GM23248 (cell line): ENCODE results near the gene FAM216B. TPM values are rescaled to one million over a fixed set of nuclear protein-coding genes. Genes with fewer than 3 reads are reported as not detected.

ENCODE experiments used
- DNase-seq: peaks from one replicate; pipeline ENCODE4 v3.0.0-alpha.2; 2015
- H2AFZ ChIP-seq: fragments of 200-600 bp; sonication (generic); 2 replicates; pipeline ENCODE4 v1.6.1; 2016; ENCODE audit warnings: antibody characterized with exemption
- H3F3A ChIP-seq: fragments of 200-600 bp; sonication (generic); 2 replicates; pipeline ENCODE4 v1.6.1; 2016; ENCODE audit warnings: mild to moderate bottlenecking, antibody characterized with exemption, mixed run types; ENCODE audit not compliant: insufficient read depth
- H3K27ac ChIP-seq: fragments of 200-600 bp; sonication (generic); 2 replicates; pipeline ENCODE4 v1.5.1; 2016; ENCODE audit warnings: mild to moderate bottlenecking
- H3K27me3 ChIP-seq: fragments of 200-600 bp; sonication (generic); replicated peaks from 2 replicates; pipeline ENCODE4 v1.6.1; 2016; ENCODE audit warnings: mild to moderate bottlenecking; ENCODE audit not compliant: insufficient read depth
- H3K36me3 ChIP-seq: fragments of 200-600 bp; sonication (generic); 2 replicates; pipeline ENCODE4 v1.6.1; 2016; ENCODE audit warnings: low read depth, mild to moderate bottlenecking
- H3K4me1 ChIP-seq: fragments of 200-600 bp; sonication (generic); 2 replicates; pipeline ENCODE4 v1.6.1; 2016; ENCODE audit warnings: mild to moderate bottlenecking; ENCODE audit not compliant: insufficient read depth
- H3K4me2 ChIP-seq: fragments of 200-600 bp; sonication (generic); one replicate; pipeline ENCODE4 v1.6.1; 2016; ENCODE audit warnings: mild to moderate bottlenecking; ENCODE audit not compliant: unreplicated experiment
- H3K4me3 ChIP-seq: fragments of 200-600 bp; sonication (generic); 2 replicates; pipeline ENCODE4 v1.5.1; 2016; ENCODE audit warnings: mild to moderate bottlenecking
- H3K79me2 ChIP-seq: fragments of 200-600 bp; sonication (generic); 2 replicates; pipeline ENCODE4 v1.6.1; 2016; ENCODE audit warnings: mild to moderate bottlenecking; ENCODE audit not compliant: insufficient read depth
- H3K9ac ChIP-seq: fragments of 200-600 bp; sonication (generic); 2 replicates; pipeline ENCODE4 v1.6.1; 2016; ENCODE audit warnings: mild to moderate bottlenecking
- H3K9me2 ChIP-seq: fragments of 200-600 bp; sonication (generic); 2 replicates; pipeline ENCODE4 v1.6.1; 2016; ENCODE audit warnings: mixed run types, mild to moderate bottlenecking, moderate library complexity; ENCODE audit not compliant: insufficient read depth
- H3K9me3 ChIP-seq: fragments of 200-600 bp; sonication (generic); one replicate; pipeline ENCODE4 v1.6.1; 2017; ENCODE audit warnings: low read depth
- H4K20me1 ChIP-seq: fragments of 200-600 bp; sonication (generic); 2 replicates; pipeline ENCODE4 v1.6.0; 2016; ENCODE audit not compliant: insufficient read depth
- EZH2 ChIP-seq: fragments of 200-600 bp; sonication (generic); IDR thresholded peaks from 2 replicates; pipeline ENCODE4 v1.6.1; 2018; ENCODE audit warnings: antibody characterized with exemption, mild to moderate bottlenecking; ENCODE audit not compliant: insufficient read depth, poor library complexity, severe bottlenecking
- EZH2phosphoT487 ChIP-seq: fragments of 200-600 bp; sonication (generic); IDR thresholded peaks from 2 replicates; pipeline ENCODE4 v1.6.1; 2018; ENCODE audit warnings: antibody characterized with exemption, moderate library complexity, mild to moderate bottlenecking, low read depth; ENCODE audit not compliant: insufficient read depth
- WGBS, 2 experiments: methylation state at CpG; one replicate each; pipeline ENCODE4 v1.1.6; 2015 to 2017; ENCODE audit warnings: low lambda C conversion rate in 2 of 2, low coverage in 1 of 2; ENCODE audit errors: missing lambda C conversion rate in 2 of 2; 5-methylcytosine and 5-hydroxymethylcytosine counted together
- in situ Hi-C: fragments of 300-500 bp; cut with MboI; formaldehyde crosslinking; loops from 2 replicates; pipeline ENCODE4 v1.15.0; 2020
- polyA plus RNA-seq: library from polyadenylated mRNA; unstranded; fragments of >200 nt; fragmentation: Nextera tagmentation; extraction: Ambion mirVana; gene quantifications from 2 replicates; pipeline ENCODE4 v1.2.1, GENCODE V29; 2016
- total RNA-seq: library from RNA; depleted of rRNA; stranded (reverse); fragments of >200 nt; shearing (Covaris generic); gene quantifications from 2 replicates; pipeline ENCODE4 v1.2.3, GENCODE V29; 2014; rRNA removed

FAM216B gene
- total and polyA plus RNA-seq, 2 experiments from 2014 or later = not detected

- H3K27me3 ChIP-seq = no peaks in the 10 kb centered on the region
- peak overlapping the region; percentile 91 for H3K4me2 ChIP-seq
- H3K4me3 ChIP-seq = peak overlapping the region; percentile 48; the same call in 1 of the 2 replicates
- peaks cover 25% of the 10 kb centered on the region for H3F3A ChIP-seq
- DNase-seq = peak; percentile 73
- H3K9ac ChIP-seq = peak overlapping the region; percentile 81
- no peaks in the 10 kb centered on the region for H3K9me2 ChIP-seq
- WGBS, 2 experiments = 26% methylated on average over 10 of the region's 10 CpGs
- H3K36me3 ChIP-seq = no peaks in the 10 kb centered on the region
- no peak for TF ChIP-seq EZH2
- no peak for TF ChIP-seq EZH2phosphoT487
- peaks cover 29% of the 10 kb centered on the region for H3K4me1 ChIP-seq
- H3K79me2 ChIP-seq = no peaks in the 10 kb centered on the region
- peak overlapping the region; percentile 50; the same call in 1 of the 2 replicates for H2AFZ ChIP-seq
- H3K9me3 ChIP-seq = no peaks in the 10 kb centered on the region
- in situ Hi-C loops = no loop called here
- peak overlapping the region; percentile 88 for H3K27ac ChIP-seq
- H4K20me1 ChIP-seq = no peaks in the 10 kb centered on the region
These were observed 55.7 kb downstream of the FAM216B start for GRCh38 chr13:42836930-42837690.

Other genes starting within 250 kb of the FAM216B start
- not detected in 2 replicates for gene TNFSF11, start 207.4 kb upstream of the FAM216B start, total RNA-seq
- not detected in 2 replicates for gene TNFSF11, start 207.4 kb upstream of the FAM216B start, polyA plus RNA-seq
- 1.5 and 9.4 TPM in 2 replicates for gene EPSTI1, start 210.7 kb downstream of the FAM216B start, total RNA-seq
- gene EPSTI1, start 210.7 kb downstream of the FAM216B start, polyA plus RNA-seq = 2.5 and 3.4 TPM in 2 replicates
- 9.2 and 25.9 TPM in 2 replicates for gene DNAJC15, start 242.0 kb downstream of the FAM216B start, total RNA-seq
- gene DNAJC15, start 242.0 kb downstream of the FAM216B start, polyA plus RNA-seq = 70.5 and 71.1 TPM in 2 replicates